ENCODE results near the gene CADM1.

DNA sequence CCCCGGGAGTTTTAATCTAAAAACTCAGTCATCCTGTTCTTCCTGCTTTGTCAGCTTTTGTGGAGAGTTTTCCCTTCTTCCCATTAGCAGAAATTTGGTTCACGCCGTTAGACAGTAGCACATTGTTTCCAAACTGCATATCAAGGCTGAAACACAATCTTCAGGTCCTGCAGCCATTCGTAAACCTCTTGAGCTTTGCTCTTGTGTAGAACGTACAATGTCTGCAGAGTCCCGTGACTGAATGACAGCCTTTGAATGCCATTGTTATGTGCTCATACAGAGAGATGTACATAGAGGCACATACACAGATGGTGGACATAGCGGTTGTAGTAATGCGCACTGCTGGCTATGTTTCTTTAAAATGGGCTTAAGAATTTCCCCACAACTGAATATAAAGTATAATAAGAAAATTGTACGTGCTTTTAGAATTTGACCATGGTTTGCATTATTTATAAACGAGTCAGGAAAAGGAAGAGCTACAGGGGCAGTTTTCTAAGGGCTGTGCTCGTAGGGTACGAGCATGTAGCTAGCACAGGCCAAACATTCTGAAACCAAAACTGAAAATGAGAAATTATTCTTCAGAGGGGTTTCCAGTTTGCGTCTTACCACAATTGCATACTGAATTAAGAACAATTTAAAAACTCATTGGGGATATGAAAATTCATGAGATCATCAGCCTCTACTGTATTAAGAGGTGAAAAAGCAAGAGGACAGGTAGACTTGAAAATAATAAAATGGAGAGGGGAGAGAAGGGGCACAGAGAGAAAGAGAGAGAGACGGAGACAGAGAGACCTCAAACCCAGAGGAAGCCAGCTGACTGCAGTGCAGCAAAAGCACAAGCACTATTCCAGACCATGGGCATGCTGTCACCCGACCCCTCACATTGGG, 310.1 kb downstream of the CADM1 start:
- TF ChIP-seq, protein P1, sequence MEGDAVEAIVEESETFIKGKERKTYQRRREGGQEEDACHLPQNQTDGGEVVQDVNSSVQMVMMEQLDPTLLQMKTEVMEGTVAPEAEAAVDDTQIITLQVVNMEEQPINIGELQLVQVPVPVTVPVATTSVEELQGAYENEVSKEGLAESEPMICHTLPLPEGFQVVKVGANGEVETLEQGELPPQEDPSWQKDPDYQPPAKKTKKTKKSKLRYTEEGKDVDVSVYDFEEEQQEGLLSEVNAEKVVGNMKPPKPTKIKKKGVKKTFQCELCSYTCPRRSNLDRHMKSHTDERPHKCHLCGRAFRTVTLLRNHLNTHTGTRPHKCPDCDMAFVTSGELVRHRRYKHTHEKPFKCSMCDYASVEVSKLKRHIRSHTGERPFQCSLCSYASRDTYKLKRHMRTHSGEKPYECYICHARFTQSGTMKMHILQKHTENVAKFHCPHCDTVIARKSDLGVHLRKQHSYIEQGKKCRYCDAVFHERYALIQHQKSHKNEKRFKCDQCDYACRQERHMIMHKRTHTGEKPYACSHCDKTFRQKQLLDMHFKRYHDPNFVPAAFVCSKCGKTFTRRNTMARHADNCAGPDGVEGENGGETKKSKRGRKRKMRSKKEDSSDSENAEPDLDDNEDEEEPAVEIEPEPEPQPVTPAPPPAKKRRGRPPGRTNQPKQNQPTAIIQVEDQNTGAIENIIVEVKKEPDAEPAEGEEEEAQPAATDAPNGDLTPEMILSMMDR (IDR thresholded peaks at IDR 0.05; ENCODE audit: low read length) = no peak
- TF ChIP-seq EZH2 (optimal IDR thresholded peaks at IDR 0.05; ENCODE audit: low read depth, low read length) (no peak), EZH2phosphoT487 (IDR thresholded peaks at IDR 0.05; ENCODE audit: low read length) (no peak)
